CD1c-positive myeloid dendritic cell (primary cell): ENCODE data around the gene SLC13A3.
A peak's percentile ranks its signal among the peaks of the same experiment; 100 is the strongest.

ENCODE experiments used
- DNase-seq: peaks from one replicate; pipeline ENCODE4 v3.0.0-alpha.2; 2016; ENCODE audit errors: extremely low spot score

SLC13A3 gene

GRCh38 chr20:46523696-46524328 lies 127.4 kb downstream of the SLC13A3 start:
- peak; percentile 22 for DNase-seq

- DNase-seq: no peak
These were observed 128.2 kb downstream of the SLC13A3 start for GRCh38 chr20:46523108-46523507.

- DNase-seq: peak; percentile 66
These were observed 130.2 kb downstream of the SLC13A3 start for GRCh38 chr20:46520976-46521579.

GRCh38 chr20:46520540-46520939 lies 130.7 kb downstream of the SLC13A3 start:
- DNase-seq: no peak

- DNase-seq: no peak
These were observed 131.7 kb downstream of the SLC13A3 start for GRCh38 chr20:46519471-46520068.

GRCh38 chr20:46512943-46513844 lies 138.1 kb downstream of the SLC13A3 start, which contains the start of gene ZNF334:
TSS of gene ZNF334 (minus strand) at chr20:46513559. CDS start at chr20:46512102, 1,457 bp downstream.
- peak; percentile 47 for DNase-seq

- no peak for DNase-seq
These were observed 141.7 kb downstream of the SLC13A3 start for GRCh38 chr20:46509523-46509922.
